HFFc6 (cell line): ENCODE measurements around the gene DNER. TPM values are rescaled to one million over a fixed set of nuclear protein-coding genes. Genes with fewer than 3 reads are reported as not detected.

Experiments
- DNase-seq: peaks from one replicate; pipeline ENCODE4 v3.0.0-alpha.2; 2018
- H3K27ac Mint-ChIP-seq: 2 replicates; pipeline ENCODE4 v1.8.0; 2020; ENCODE audit warnings: mild to moderate bottlenecking, mixed read lengths
- H3K27me3 Mint-ChIP-seq: 2 replicates; pipeline ENCODE4 v1.8.0; 2021; ENCODE audit warnings: mild to moderate bottlenecking, moderate library complexity, mixed read lengths; ENCODE audit not compliant: insufficient read depth
- H3K36me3 Mint-ChIP-seq: 2 replicates; pipeline ENCODE4 v1.8.0; 2021; ENCODE audit warnings: low read depth, mixed read lengths
- H3K4me1 Mint-ChIP-seq: 2 replicates; pipeline ENCODE4 v1.8.0; 2020; ENCODE audit warnings: low read depth, mixed read lengths
- H3K4me3 Mint-ChIP-seq: 2 replicates; pipeline ENCODE4 v1.8.0; 2020; ENCODE audit warnings: mild to moderate bottlenecking, moderate library complexity, mixed read lengths
- H3K9me3 Mint-ChIP-seq: 2 replicates; pipeline ENCODE4 v1.8.0; 2020; ENCODE audit warnings: mild to moderate bottlenecking, mixed read lengths
- total RNA-seq, 6 experiments: library from RNA; stranded (reverse); fragmentation: NEBNext Ultra II Directional; extraction: Animal tissue kit (Norgen Biotek cat#: 25700); gene quantifications; 2 replicates in 1 of 6; 3 replicates in 5 of 6; pipeline ENCODE4 v1.2.3, GENCODE V29; 2021
- TF ChIP-seq, protein P1 (sequence below): fragments of 200-600 bp; sonication (generic); IDR thresholded peaks from 2 replicates; pipeline ENCODE4 v1.5.0; 2021; ENCODE audit warnings: antibody characterized with exemption, mild to moderate bottlenecking

DNER gene
- total RNA-seq, 6 experiments from 2014 or later = 0.07 to 3.8 (median 2.7) TPM

DNA sequence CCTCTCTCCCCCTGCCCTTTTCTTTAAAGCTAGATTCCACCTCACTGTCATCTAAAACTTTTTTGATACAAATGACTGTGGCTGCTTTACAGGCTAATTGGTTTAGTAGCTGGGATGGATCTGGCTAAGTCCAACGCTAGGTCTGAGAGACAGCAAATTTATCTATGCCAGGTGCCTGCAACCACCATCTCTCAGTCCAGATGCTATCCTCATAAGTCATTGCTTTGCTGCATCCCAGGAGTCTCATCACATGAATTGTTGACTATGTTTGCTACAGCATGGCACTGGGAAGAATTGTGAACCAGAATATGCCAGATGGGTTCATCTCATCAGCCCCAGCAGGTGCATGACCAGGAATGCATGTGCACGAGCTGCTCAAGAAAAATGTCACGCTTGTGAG, 343.3 kb downstream of the DNER start:
- Mint-ChIP-seq H3K36me3 (peaks cover 6% of the 10 kb centered on the region; the same call in 1 of the 2 replicates), H3K4me1 (peaks cover 10% of the 10 kb centered on the region; the same call in 1 of the 2 replicates), H3K27me3 (peaks cover 3% of the 10 kb centered on the region; the same call in 1 of the 2 replicates), H3K27ac (no peak overlapping the region), H3K4me3 (no peak overlapping the region), H3K9me3 (peaks cover 8% of the 10 kb centered on the region; the same call in 1 of the 2 replicates)
- no peak for DNase-seq
- TF ChIP-seq, protein P1, sequence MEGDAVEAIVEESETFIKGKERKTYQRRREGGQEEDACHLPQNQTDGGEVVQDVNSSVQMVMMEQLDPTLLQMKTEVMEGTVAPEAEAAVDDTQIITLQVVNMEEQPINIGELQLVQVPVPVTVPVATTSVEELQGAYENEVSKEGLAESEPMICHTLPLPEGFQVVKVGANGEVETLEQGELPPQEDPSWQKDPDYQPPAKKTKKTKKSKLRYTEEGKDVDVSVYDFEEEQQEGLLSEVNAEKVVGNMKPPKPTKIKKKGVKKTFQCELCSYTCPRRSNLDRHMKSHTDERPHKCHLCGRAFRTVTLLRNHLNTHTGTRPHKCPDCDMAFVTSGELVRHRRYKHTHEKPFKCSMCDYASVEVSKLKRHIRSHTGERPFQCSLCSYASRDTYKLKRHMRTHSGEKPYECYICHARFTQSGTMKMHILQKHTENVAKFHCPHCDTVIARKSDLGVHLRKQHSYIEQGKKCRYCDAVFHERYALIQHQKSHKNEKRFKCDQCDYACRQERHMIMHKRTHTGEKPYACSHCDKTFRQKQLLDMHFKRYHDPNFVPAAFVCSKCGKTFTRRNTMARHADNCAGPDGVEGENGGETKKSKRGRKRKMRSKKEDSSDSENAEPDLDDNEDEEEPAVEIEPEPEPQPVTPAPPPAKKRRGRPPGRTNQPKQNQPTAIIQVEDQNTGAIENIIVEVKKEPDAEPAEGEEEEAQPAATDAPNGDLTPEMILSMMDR = no peak

DNA sequence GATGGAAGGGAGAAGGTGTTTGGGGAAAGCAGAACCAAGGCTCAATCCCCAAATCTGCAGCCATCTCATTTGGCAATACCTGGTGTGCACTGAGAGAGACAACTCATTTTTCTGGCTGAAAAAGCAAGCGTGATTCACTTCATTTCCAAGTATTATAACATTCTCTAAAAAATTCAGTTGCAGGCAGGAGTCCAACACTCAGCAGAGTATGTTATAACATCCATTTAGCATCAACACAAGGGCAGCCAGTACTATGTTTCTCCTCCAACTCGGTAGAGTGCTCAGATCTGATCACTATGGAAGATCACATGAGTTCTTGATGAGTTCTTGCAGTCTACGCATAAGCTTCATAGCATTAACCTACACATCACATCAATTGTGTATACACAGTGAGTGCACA, 343.8 kb downstream of the DNER start:
- H3K9me3 Mint-ChIP-seq = peaks cover 8% of the 10 kb centered on the region; the same call in 1 of the 2 replicates
- H3K4me1 Mint-ChIP-seq = peaks cover 10% of the 10 kb centered on the region; the same call in 1 of the 2 replicates
- H3K27ac Mint-ChIP-seq = no peak overlapping the region
- TF ChIP-seq, protein P1 = no peak
- peaks cover 3% of the 10 kb centered on the region; the same call in 1 of the 2 replicates for H3K27me3 Mint-ChIP-seq
- DNase-seq = no peak
- peaks cover 6% of the 10 kb centered on the region; the same call in 1 of the 2 replicates for H3K36me3 Mint-ChIP-seq
- H3K4me3 Mint-ChIP-seq = no peak overlapping the region

DNA sequence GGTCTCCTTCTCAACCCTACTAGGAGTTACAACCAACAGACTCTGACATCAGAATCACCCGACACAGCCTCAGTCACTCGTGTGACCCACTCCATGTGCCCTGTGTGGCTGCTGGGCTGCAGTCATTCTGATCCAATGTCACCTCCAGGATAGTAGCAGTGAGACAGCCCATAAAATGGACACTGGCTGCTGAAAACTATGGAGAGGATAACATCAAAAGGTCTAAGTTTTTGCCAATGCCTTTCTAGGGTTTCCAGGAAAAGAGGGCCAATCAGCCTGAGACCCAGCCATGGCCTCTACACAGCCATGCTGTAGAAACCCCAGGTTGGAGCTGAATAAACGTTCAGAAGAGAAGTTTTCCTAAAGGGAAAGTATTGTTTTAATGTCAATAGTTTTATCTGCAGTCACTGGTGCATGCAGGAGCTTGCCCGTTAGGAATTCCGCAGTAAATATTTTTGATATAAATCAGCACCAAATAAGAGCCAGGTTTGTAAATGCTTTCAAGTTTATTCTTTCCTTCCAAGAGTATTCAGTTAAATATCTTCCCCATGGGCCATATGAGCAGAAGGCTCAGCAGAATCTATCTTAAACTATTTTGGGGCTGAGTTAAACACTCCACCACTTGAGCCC, 351.1 kb downstream of the DNER start:
- peaks cover 6% of the 10 kb centered on the region; the same call in 1 of the 2 replicates for H3K36me3 Mint-ChIP-seq
- peak; percentile 42 for DNase-seq
- TF ChIP-seq, protein P1 = no peak
- H3K4me3 Mint-ChIP-seq = peak overlapping the region; percentile 39; the same call in 1 of the 2 replicates
- no peaks in the 10 kb centered on the region for H3K9me3 Mint-ChIP-seq
- H3K27me3 Mint-ChIP-seq = no peaks in the 10 kb centered on the region; the same call in 1 of the 2 replicates
- peak overlapping the region; percentile 81 for H3K27ac Mint-ChIP-seq
- H3K4me1 Mint-ChIP-seq = peaks cover 21% of the 10 kb centered on the region

DNA sequence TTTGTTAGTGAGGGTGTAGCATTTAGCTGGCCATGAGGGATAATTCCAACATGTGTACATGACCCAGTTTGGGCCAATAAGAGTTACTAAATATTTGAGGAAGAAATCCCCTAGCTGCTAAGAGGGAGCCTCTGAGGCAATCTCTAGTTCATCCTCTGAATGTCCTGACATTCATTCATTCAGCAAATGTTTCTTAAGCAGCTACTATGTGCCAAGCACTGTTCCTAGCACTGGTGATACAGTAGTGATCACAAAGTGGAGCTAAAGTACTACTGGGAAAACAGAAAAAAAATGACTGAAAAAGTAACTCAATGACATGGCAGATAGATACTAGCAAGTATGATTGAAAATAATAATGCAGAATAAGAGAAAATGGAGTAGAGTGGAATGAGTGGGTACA, 363.5 kb downstream of the DNER start:
- Mint-ChIP-seq H3K27me3 (peaks cover 2% of the 10 kb centered on the region; the same call in 1 of the 2 replicates), H3K36me3 (no peaks in the 10 kb centered on the region), H3K4me1 (peaks cover 13% of the 10 kb centered on the region), H3K9me3 (no peaks in the 10 kb centered on the region), H3K4me3 (no peak overlapping the region), H3K27ac (no peak overlapping the region)
- TF ChIP-seq, protein P1 = no peak
- no peak for DNase-seq

DNA sequence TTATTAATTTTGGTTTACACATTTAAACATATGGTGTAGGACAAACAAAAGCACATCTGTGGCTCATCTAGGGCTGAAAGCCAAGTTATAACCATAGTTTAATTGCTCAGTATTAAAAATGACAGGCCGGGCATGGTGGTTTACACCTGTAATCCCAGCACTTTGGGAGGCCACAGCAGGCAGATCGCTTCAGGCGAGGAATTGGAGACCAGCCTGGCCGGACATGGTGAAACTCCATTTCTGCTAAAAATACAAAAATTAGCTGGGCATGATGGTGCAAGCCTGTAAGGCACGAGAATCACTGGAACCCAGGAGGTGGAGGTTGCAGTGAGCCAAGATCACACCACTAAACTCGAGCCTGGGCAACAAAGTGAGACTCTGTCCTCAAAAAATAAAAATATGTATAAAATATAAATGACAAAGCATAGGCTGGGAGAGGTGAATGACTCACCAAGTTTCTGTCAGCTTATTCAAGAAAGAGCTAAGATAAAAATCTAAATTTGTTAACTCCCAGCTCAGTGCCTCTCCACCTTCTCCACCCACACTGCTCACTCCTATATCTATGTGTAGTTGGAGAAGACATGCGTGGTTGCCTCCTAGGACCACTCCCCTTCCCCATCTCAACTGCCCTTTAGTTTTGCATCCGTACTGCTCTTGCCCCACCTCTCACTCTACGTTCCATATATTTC, 364.1 kb downstream of the DNER start:
- Mint-ChIP-seq H3K36me3 (no peaks in the 10 kb centered on the region), H3K4me3 (no peak overlapping the region), H3K4me1 (peaks cover 16% of the 10 kb centered on the region), H3K27ac (no peak overlapping the region), H3K9me3 (no peaks in the 10 kb centered on the region), H3K27me3 (peaks cover 2% of the 10 kb centered on the region; the same call in 1 of the 2 replicates)
- DNase-seq = peak; percentile 18
- TF ChIP-seq, protein P1 = no peak
